Liver (tissue), 9 donors: Measurements from ENCODE around the gene WWOX. TPM values are rescaled to one million over a fixed set of nuclear protein-coding genes. Genes with fewer than 3 reads are reported as not detected.

ENCODE experiments used
- DNase-seq: peaks from one replicate; pipeline ENCODE4 v3.0.0-alpha.2; 2017; ENCODE audit warnings: low spot score
- H3K27ac ChIP-seq, 2 donors: one replicate each; pipeline ENCODE4 v1.7.0; 2013; ENCODE audit warnings: inconsistent platforms in 2 of 2, low read length in 2 of 2, control low read depth in 1 of 2, low read depth in 1 of 2, mild to moderate bottlenecking in 1 of 2
- H3K27me3 ChIP-seq, 4 donors: one replicate each; pipeline versions ENCODE4 v1.6.1 to v1.7.0; 2013; ENCODE audit warnings: low read length in 3 of 4, inconsistent platforms in 1 of 4, mild to moderate bottlenecking in 1 of 4, moderate library complexity in 1 of 4; ENCODE audit not compliant: control insufficient read depth in 4 of 4, insufficient read depth in 4 of 4
- H3K36me3 ChIP-seq, 4 donors: one replicate each; pipeline versions ENCODE4 v1.6.1 to v1.7.0; 2013; ENCODE audit warnings: low read length in 3 of 4, mild to moderate bottlenecking in 3 of 4, low read depth in 1 of 4, moderate library complexity in 1 of 4; ENCODE audit not compliant: control insufficient read depth in 4 of 4, insufficient read depth in 3 of 4
- H3K4me1 ChIP-seq, 4 donors: one replicate each; pipeline versions ENCODE4 v1.6.1 to v1.7.0; 2013; ENCODE audit warnings: low read length in 3 of 4, mild to moderate bottlenecking in 3 of 4, moderate library complexity in 1 of 4; ENCODE audit not compliant: control insufficient read depth in 4 of 4, insufficient read depth in 4 of 4
- H3K4me3 ChIP-seq, 3 donors: one replicate each; pipeline versions ENCODE4 v1.6.1 to v1.7.0; 2013; ENCODE audit warnings: low read length in 3 of 3, control low read depth in 1 of 3, low read depth in 1 of 3, mild to moderate bottlenecking in 1 of 3
- H3K9ac ChIP-seq, 2 donors: one replicate each; pipeline ENCODE4 v1.7.0; 2013; ENCODE audit warnings: low read length in 2 of 2, mild to moderate bottlenecking in 2 of 2, moderate library complexity in 2 of 2, control low read depth in 1 of 2, low read depth in 1 of 2
- H3K9me3 ChIP-seq, 4 donors: one replicate each; pipeline versions ENCODE4 v1.6.1 to v1.7.0; 2013; ENCODE audit warnings: low read length in 3 of 4; ENCODE audit not compliant: control insufficient read depth in 4 of 4
- EGR1 ChIP-seq, 2 donors: IDR thresholded peaks; 2 replicates each; pipeline ENCODE4 v1.6.1; 2016 to 2018; ENCODE audit warnings: antibody characterized with exemption in 2 of 2, low read depth in 2 of 2
- FOXA1 ChIP-seq: IDR thresholded peaks from 2 replicates; pipeline ENCODE4 v1.6.1; 2016; ENCODE audit warnings: antibody characterized with exemption
- FOXA2 ChIP-seq: IDR thresholded peaks from 2 replicates; pipeline ENCODE4 v1.6.1; 2016; ENCODE audit warnings: antibody characterized with exemption
- GABPA ChIP-seq, 2 donors: IDR thresholded peaks in 1 of 2; conservative IDR thresholded peaks in 1 of 2; 2 replicates each; pipeline ENCODE4 v1.6.1; 2016; ENCODE audit warnings: antibody characterized with exemption in 2 of 2, mild to moderate bottlenecking in 1 of 2, moderate library complexity in 1 of 2
- HNF4A ChIP-seq, 2 donors: conservative IDR thresholded peaks; 2 replicates each; pipeline ENCODE4 v1.6.1; 2016; ENCODE audit warnings: antibody characterized with exemption in 2 of 2, mild to moderate bottlenecking in 2 of 2
- HNF4G ChIP-seq: IDR thresholded peaks from 2 replicates; pipeline ENCODE4 v1.6.1; 2016; ENCODE audit warnings: antibody characterized with exemption
- JUND ChIP-seq, 2 donors: IDR thresholded peaks; 2 replicates each; pipeline ENCODE4 v1.6.1; 2016; ENCODE audit warnings: antibody characterized with exemption in 2 of 2
- NR2F2 ChIP-seq: IDR thresholded peaks from 2 replicates; pipeline ENCODE4 v1.6.1; 2016; ENCODE audit warnings: antibody characterized with exemption
- RAD21 ChIP-seq, 2 donors: IDR thresholded peaks; 2 replicates each; pipeline ENCODE4 v1.6.1; 2016; ENCODE audit warnings: antibody characterized with exemption in 2 of 2, mild to moderate bottlenecking in 2 of 2
- TAF1 ChIP-seq: conservative IDR thresholded peaks from 2 replicates; pipeline ENCODE4 v1.6.1; 2016; ENCODE audit warnings: antibody characterized with exemption, mild to moderate bottlenecking
- YY1 ChIP-seq: IDR thresholded peaks from 2 replicates; pipeline ENCODE4 v1.6.1; 2016; ENCODE audit warnings: antibody characterized with exemption, mild to moderate bottlenecking
- WGBS: extraction: QIAGEN DNeasy Blood & Tissue Kit; methylation state at CpG from one replicate; pipeline ENCODE4 v1.1.7; 2013; 5-methylcytosine and 5-hydroxymethylcytosine counted together
- polyA plus RNA-seq, 2 donors: library from polyadenylated mRNA; stranded (reverse) in 1 of 2; unstranded in 1 of 2; fragments of 200-250 nt in 1 of 2; fragments of >200 nt in 1 of 2; fragmentation: Nextera tagmentation in 1 of 2; extraction: Ambion mirVana in 1 of 2; gene quantifications; one replicate each; pipeline versions ENCODE4 v1.2.1 to v1.2.3, GENCODE V29; 2013 to 2015
- total RNA-seq, 2 donors: library from RNA; depleted of rRNA; stranded (reverse); fragments of >200 nt; gene quantifications; one replicate each; pipeline ENCODE4 v1.2.3, GENCODE V29; 2014
- TF ChIP-seq, protein P1 (sequence below): IDR thresholded peaks from 2 replicates; pipeline ENCODE4 v1.6.1; 2016; ENCODE audit warnings: antibody characterized with exemption
- TF ChIP-seq, protein P2 (sequence below): IDR thresholded peaks from 2 replicates; pipeline ENCODE4 v1.6.1; 2016; ENCODE audit warnings: antibody characterized with exemption
- TF ChIP-seq, protein P3 (sequence below): IDR thresholded peaks from 2 replicates; pipeline ENCODE4 v1.6.1; 2016; ENCODE audit warnings: antibody characterized with exemption
- donor health status: healthy.
- donor health status: healthy.
- donor health status: healthy.
- donor health status: healthy.
- donor health status: healthy.

Gene WWOX
- total and polyA plus RNA-seq, 4 donors = 9.8 to 46.0 (median 15.3) TPM

DNA sequence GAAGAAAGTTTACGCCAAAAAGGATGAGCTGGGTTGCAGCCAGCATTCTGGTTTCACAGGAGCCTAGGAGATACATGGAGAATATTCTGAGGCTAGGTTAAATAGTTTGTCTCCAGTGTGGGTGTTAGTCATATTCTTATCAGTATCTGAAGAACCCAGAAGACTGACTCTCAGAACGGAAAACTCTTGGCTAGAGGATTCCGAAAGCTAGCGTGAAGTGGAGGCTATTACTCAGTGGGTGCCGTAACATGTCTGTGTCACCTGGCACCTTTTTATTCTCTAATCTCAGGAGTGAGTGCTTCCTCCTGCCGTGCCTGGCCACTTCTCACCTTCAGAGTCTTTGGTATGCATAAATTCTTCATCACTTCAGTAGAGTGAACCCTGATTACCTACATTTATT is 199.5 kb downstream of the WWOX start:
- Histone ChIP-seq H3K27me3 (no peaks in the 10 kb centered on the region), H3K9ac (no peak overlapping the region), H3K27ac (no peak overlapping the region), H3K36me3 (no peaks in the 10 kb centered on the region), H3K4me3 (no peak overlapping the region), H3K9me3 (no peaks in the 10 kb centered on the region), H3K4me1 (peaks cover 0 to 3% (median under 1%) of the 10 kb centered on the region in 4 donors)
- DNase-seq = no peak
- TF ChIP-seq FOXA2 (no peak), HNF4A (conservative IDR thresholded peaks at IDR 0.05) (no peak)
- TF ChIP-seq, protein P1, sequence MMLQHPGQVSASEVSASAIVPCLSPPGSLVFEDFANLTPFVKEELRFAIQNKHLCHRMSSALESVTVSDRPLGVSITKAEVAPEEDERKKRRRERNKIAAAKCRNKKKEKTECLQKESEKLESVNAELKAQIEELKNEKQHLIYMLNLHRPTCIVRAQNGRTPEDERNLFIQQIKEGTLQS = no peak
- WGBS = 88% methylated on average over 6 of the region's 6 CpGs

DNA sequence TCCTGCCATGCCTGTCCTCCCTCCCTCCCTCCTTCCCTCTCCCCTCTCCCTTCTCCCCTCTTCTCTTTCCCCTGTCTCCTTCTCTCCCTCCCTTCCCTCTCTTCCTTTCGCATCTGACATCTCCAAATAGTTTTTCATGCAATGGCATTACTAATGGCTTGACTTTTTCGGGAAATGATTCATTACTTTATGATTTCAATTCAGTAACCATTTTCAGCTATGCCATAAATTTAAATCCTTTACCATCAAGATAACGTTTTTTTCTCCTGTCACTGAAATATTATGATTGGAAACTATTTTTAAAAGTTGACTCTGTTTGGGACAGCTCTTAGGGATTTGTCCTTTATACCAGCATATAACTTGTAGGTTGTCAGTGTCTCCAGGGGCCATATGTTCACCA is 201.0 kb downstream of the WWOX start:
- DNase-seq = no peak
- no peaks in the 10 kb centered on the region for H3K27me3 ChIP-seq
- 90% methylated on average over 3 of the region's 3 CpGs for WGBS
- H3K9ac ChIP-seq = no peak overlapping the region
- TF ChIP-seq, protein P2, sequence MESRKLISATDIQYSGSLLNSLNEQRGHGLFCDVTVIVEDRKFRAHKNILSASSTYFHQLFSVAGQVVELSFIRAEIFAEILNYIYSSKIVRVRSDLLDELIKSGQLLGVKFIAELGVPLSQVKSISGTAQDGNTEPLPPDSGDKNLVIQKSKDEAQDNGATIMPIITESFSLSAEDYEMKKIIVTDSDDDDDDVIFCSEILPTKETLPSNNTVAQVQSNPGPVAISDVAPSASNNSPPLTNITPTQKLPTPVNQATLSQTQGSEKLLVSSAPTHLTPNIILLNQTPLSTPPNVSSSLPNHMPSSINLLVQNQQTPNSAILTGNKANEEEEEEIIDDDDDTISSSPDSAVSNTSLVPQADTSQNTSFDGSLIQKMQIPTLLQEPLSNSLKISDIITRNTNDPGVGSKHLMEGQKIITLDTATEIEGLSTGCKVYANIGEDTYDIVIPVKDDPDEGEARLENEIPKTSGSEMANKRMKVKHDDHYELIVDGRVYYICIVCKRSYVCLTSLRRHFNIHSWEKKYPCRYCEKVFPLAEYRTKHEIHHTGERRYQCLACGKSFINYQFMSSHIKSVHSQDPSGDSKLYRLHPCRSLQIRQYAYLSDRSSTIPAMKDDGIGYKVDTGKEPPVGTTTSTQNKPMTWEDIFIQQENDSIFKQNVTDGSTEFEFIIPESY = no peak
- no peak overlapping the region for H3K27ac ChIP-seq
- no peaks in the 10 kb centered on the region for H3K36me3 ChIP-seq
- no peak overlapping the region for H3K4me3 ChIP-seq
- no peaks in the 10 kb centered on the region for H3K9me3 ChIP-seq
- H3K4me1 ChIP-seq = peaks cover 0 to 3% (median 0%) of the 10 kb centered on the region in 4 donors

DNA sequence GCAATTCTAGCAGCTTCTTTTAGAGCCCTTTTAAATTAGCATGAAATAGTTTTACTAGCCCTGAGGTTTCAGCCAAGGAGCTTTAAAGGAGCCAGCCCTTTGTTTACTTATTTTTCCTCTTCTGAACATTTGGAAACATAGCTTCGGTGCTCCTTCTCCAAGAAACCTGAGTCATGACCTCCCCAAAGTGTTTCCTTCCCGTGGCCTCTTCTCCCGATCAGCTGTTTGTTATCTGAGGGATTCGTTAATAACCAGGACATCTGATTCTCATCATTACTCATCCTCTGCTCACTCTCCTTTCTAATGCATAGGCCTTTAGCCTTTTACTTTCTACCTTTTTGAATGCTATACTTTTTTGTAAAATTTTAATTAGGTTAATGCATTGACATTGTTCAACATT is 204.5 kb downstream of the WWOX start:
- TF ChIP-seq YY1 (no peak), FOXA1 (no peak)
- H3K4me3 ChIP-seq = no peak overlapping the region
- H3K9ac ChIP-seq = no peak overlapping the region
- no peak for DNase-seq
- H3K36me3 ChIP-seq = no peaks in the 10 kb centered on the region
- H3K27me3 ChIP-seq = no peaks in the 10 kb centered on the region
- H3K4me1 ChIP-seq = no peaks in the 10 kb centered on the region
- H3K27ac ChIP-seq = no peak overlapping the region
- 78% methylated on average over 4 of the region's 4 CpGs for WGBS
- no peaks in the 10 kb centered on the region for H3K9me3 ChIP-seq

DNA sequence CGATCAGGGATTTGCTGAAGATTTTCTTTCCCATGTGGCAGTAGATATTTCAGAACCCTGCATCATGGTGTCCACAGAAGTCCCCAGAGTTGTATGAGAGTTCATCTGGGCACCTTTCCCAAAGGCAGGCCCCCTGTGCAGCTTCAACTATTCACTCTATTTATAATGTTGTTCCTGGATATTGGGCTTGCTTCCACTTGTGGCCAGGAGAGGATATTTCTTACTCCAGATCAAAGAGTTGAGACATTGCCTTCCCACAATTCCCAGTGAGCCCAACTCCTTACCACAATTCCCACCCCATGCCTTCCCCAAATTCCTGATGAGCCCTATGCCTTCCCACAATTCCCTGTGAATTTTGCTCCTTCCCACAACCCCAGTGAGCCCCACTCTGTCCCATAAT is 206.9 kb downstream of the WWOX start:
- H3K4me3 ChIP-seq = no peak overlapping the region
- no peak for TF ChIP-seq HNF4G
- TF ChIP-seq GABPA (IDR thresholded peaks at IDR 0.05 in 1 of 2, conservative IDR thresholded peaks at IDR 0.05 in 1 of 2) = no peak
- TF ChIP-seq, protein P1 = no peak
- TF ChIP-seq NR2F2 = no peak
- no peak for TF ChIP-seq RAD21 (IDR thresholded peaks at IDR 0.05)
- no peak for TF ChIP-seq FOXA1
- no peak for TF ChIP-seq EGR1 (IDR thresholded peaks at IDR 0.05; ENCODE audit: low read depth in 2 of 2)
- TF ChIP-seq TAF1 = no peak
- TF ChIP-seq, protein P3, sequence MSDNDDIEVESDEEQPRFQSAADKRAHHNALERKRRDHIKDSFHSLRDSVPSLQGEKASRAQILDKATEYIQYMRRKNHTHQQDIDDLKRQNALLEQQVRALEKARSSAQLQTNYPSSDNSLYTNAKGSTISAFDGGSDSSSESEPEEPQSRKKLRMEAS = no peak
- no peak for TF ChIP-seq JUND (IDR thresholded peaks at IDR 0.05)
- WGBS = 96% methylated on average over 1 of the region's 1 CpG
- H3K27ac ChIP-seq = no peak overlapping the region
- peaks cover 0 to 15% (median 6%) of the 10 kb centered on the region in 4 donors for H3K4me1 ChIP-seq
- H3K9me3 ChIP-seq = no peaks in the 10 kb centered on the region
- no peaks in the 10 kb centered on the region for H3K36me3 ChIP-seq
- no peak overlapping the region for H3K9ac ChIP-seq
- DNase-seq = no peak
- no peaks in the 10 kb centered on the region for H3K27me3 ChIP-seq
